ENCODE measurements around the gene ZNF280A.

ZNF280A gene

GRCh38 chr22:22520020-22520656 lies at the start of gene ZNF280A:
TSS of gene ZNF280A (minus strand) at chr22:22520270. CDS start at chr22:22515630, 4,640 bp downstream.
- no peak for DNase-seq

GRCh38 chr22:22569218-22569617 lies 49.1 kb upstream of the ZNF280A start:
- no peak for DNase-seq

GRCh38 chr22:22565981-22566380 lies 45.9 kb upstream of the ZNF280A start:
- no peak for DNase-seq

GRCh38 chr22:22558972-22559603 lies 39.0 kb upstream of the ZNF280A start, which contains the start of gene PRAME:
TSS of gene PRAME (minus strand) at chr22:22559265. CDS start at chr22:22556832, 2,433 bp downstream.
- peak; percentile 46 for DNase-seq

GRCh38 chr22:22558071-22558971 lies 38.3 kb upstream of the ZNF280A start:
- DNase-seq, result no peak

GRCh38 chr22:22556995-22557925 lies 37.2 kb upstream of the ZNF280A start:
- no peak for DNase-seq

GRCh38 chr22:22556578-22556977 lies 36.5 kb upstream of the ZNF280A start:
- no peak for DNase-seq

GRCh38 chr22:22555596-22555995 lies 35.5 kb upstream of the ZNF280A start:
- DNase-seq, result no peak

GRCh38 chr22:22554587-22555284 lies 34.7 kb upstream of the ZNF280A start:
- no peak for DNase-seq

GRCh38 chr22:22553735-22554586 lies 33.9 kb upstream of the ZNF280A start:
- DNase-seq, result no peak

- no peak for DNase-seq
These were observed 33.1 kb upstream of the ZNF280A start for GRCh38 chr22:22553141-22553540.

- DNase-seq, result peak; percentile 1 to 8
These were observed 32.6 kb upstream of the ZNF280A start for GRCh38 chr22:22552630-22553029.

- no peak for DNase-seq
These were observed 30.8 kb upstream of the ZNF280A start for GRCh38 chr22:22550789-22551434.

GRCh38 chr22:22548910-22549309 lies 28.8 kb upstream of the ZNF280A start:
- DNase-seq, result no peak

GRCh38 chr22:22548317-22548716 lies 28.2 kb upstream of the ZNF280A start:
- no peak for DNase-seq

GRCh38 chr22:22547692-22548300 lies 27.7 kb upstream of the ZNF280A start:
- peak; percentile 6 to 21 for DNase-seq

GRCh38 chr22:22547226-22547625 lies 27.2 kb upstream of the ZNF280A start:
- DNase-seq, result no peak

- peak; percentile 84 to 86 for DNase-seq
These were observed 26.4 kb upstream of the ZNF280A start for GRCh38 chr22:22546490-22546889.

GRCh38 chr22:22545084-22545483 lies 25.0 kb upstream of the ZNF280A start:
- no peak for DNase-seq
